K562 (cell line): ENCODE data around the gene GPR32. TPM values are rescaled to one million over a fixed set of nuclear protein-coding genes. Genes with fewer than 3 reads are reported as not detected.
A peak's percentile ranks its signal among the peaks of the same experiment; 100 is the strongest.

Source experiments
- ZNF766 ChIP-seq: fragments of 200-800 bp; sonication (Bioruptor generic); conservative IDR thresholded peaks from 2 replicates; pipeline ENCODE4 v1.6.1; 2016; ENCODE audit warnings: missing genetic modification characterization, missing compliant biosample characterization
- polyA plus RNA-seq, 8 experiments: library from polyadenylated mRNA; depleted of rRNA in 4 of 8; stranded (reverse) in 5 of 8; unstranded in 3 of 8; fragments of >200 nt; fragmentation: Nextera tagmentation in 2 of 8; fragmentation: Illumina TruSeq in 1 of 8; extraction: Ambion mirVana in 2 of 8; extraction: Trizol in 1 of 8; gene quantifications; 2 replicates each; pipeline versions ENCODE4 v1.2.1 to v1.2.3, GENCODE V29; 2011 to 2014; ENCODE audit warnings: inconsistent platforms in 1 of 8, missing spikeins in 1 of 8
- small RNA-seq: library from RNA; depleted of rRNA; stranded (forward); fragments of <200 nt; gene quantifications from one replicate; pipeline ENCODE3, GENCODE V24; 2014
- total RNA-seq, 7 experiments: library from RNA; depleted of rRNA in 6 of 7; stranded (reverse); fragments of >200 nt in 6 of 7; fragmentation: Illumina TruSeq in 2 of 7; extraction: Trizol in 2 of 7; gene quantifications; 2 replicates each; pipeline versions ENCODE4 v1.2.1 to v1.2.3, GENCODE V29; 2011 to 2021; ENCODE audit warnings: low replicate concordance in 1 of 7

Gene GPR32
- total and polyA plus RNA-seq, 9 of the 15 experiments (the other 6 are each of a cell fraction or from before 2014, with no cell fraction given) = not detected

GRCh38 chr19:50821248-50821612, 51.0 kb downstream of the GPR32 start (continued):
- 0 out of 2 replicates have a peak, but pooled peaks have one; percentile 11 for TF ChIP-seq ZNF766 (CRISPR knock-in tag)
- TF ChIP-seq, all 486 proteins: peak for 7

Small RNA genes within 50 kb of the gene (small RNA-seq; reads per million reads assigned to genes)
- gene SNORD88A = 849 reads per million, percentile 99 among the genes with 10 or more reads in this experiment
- not detected for gene SNORD88B
- gene SNORD88C = not detected

Other genes starting within 250 kb of the GPR32 start
Only the 7 nearest of the 16 such genes appear.
- gene SHANK1, start 50.7 kb upstream of the GPR32 start, total RNA-seq (2014; rRNA removed) = 0.65 and 0.73 TPM in 2 replicates
- gene SHANK1, start 50.7 kb upstream of the GPR32 start, total RNA-seq (2014; rRNA removed; fragmentation: Illumina TruSeq; extraction: Trizol) = 0.29 and 0.55 TPM in 2 replicates
- 0.33 and 0.57 TPM in 2 replicates for gene SHANK1, start 50.7 kb upstream of the GPR32 start, total RNA-seq (2015; rRNA removed; fragmentation: Illumina TruSeq; extraction: Trizol)
- 1.3 and 1.8 TPM in 2 replicates for gene SHANK1, start 50.7 kb upstream of the GPR32 start, total RNA-seq (2021)
- gene SHANK1, start 50.7 kb upstream of the GPR32 start, polyA plus RNA-seq (2011; rRNA removed) = 0.33 and 0.61 TPM in 2 replicates
- 0.64 and 1.8 TPM in 2 replicates for gene SHANK1, start 50.7 kb upstream of the GPR32 start, polyA plus RNA-seq (2014; fragmentation: Illumina TruSeq; extraction: Trizol)
- gene SHANK1, start 50.7 kb upstream of the GPR32 start, polyA plus RNA-seq (2014; fragmentation: Nextera tagmentation; extraction: Ambion mirVana) = not detected
- gene SHANK1, start 50.7 kb upstream of the GPR32 start, polyA plus RNA-seq (2014; rRNA removed) = 0.52 and 1.6 TPM in 2 replicates
- gene CLEC11A, start 47.1 kb upstream of the GPR32 start, total RNA-seq (2014; rRNA removed) = 32.7 and 34.8 TPM in 2 replicates
- gene CLEC11A, start 47.1 kb upstream of the GPR32 start, total RNA-seq (2014; rRNA removed; fragmentation: Illumina TruSeq; extraction: Trizol) = 2.5 and 2.7 TPM in 2 replicates
- gene CLEC11A, start 47.1 kb upstream of the GPR32 start, total RNA-seq (2015; rRNA removed; fragmentation: Illumina TruSeq; extraction: Trizol) = 16.1 and 16.7 TPM in 2 replicates
- gene CLEC11A, start 47.1 kb upstream of the GPR32 start, total RNA-seq (2021) = 31.3 and 31.4 TPM in 2 replicates
- gene CLEC11A, start 47.1 kb upstream of the GPR32 start, polyA plus RNA-seq (2011; rRNA removed) = 3.0 and 17.4 TPM in 2 replicates
- 3.4 and 8.3 TPM in 2 replicates for gene CLEC11A, start 47.1 kb upstream of the GPR32 start, polyA plus RNA-seq (2014; fragmentation: Illumina TruSeq; extraction: Trizol)
- gene CLEC11A, start 47.1 kb upstream of the GPR32 start, polyA plus RNA-seq (2014; fragmentation: Nextera tagmentation; extraction: Ambion mirVana) = under 1 TPM; 0.39 to 0.46 TPM
- 31.8 and 43.9 TPM in 2 replicates for gene CLEC11A, start 47.1 kb upstream of the GPR32 start, polyA plus RNA-seq (2014; rRNA removed)
- gene ACP4, start 20.0 kb downstream of the GPR32 start, total RNA-seq (2014; rRNA removed) = not detected in 2 replicates
- gene ACP4, start 20.0 kb downstream of the GPR32 start, total RNA-seq (2014; rRNA removed; fragmentation: Illumina TruSeq; extraction: Trizol) = not detected in 2 replicates
- not detected in 2 replicates for gene ACP4, start 20.0 kb downstream of the GPR32 start, total RNA-seq (2015; rRNA removed; fragmentation: Illumina TruSeq; extraction: Trizol)
- gene ACP4, start 20.0 kb downstream of the GPR32 start, total RNA-seq (2021) = not detected in 2 replicates
- not detected in 2 replicates for gene ACP4, start 20.0 kb downstream of the GPR32 start, polyA plus RNA-seq (2011; rRNA removed)
- not detected in 2 replicates for gene ACP4, start 20.0 kb downstream of the GPR32 start, polyA plus RNA-seq (2014; fragmentation: Illumina TruSeq; extraction: Trizol)
- not detected for gene ACP4, start 20.0 kb downstream of the GPR32 start, polyA plus RNA-seq (2014; fragmentation: Nextera tagmentation; extraction: Ambion mirVana)
- gene ACP4, start 20.0 kb downstream of the GPR32 start, polyA plus RNA-seq (2014; rRNA removed) = not detected in 2 replicates
- 1.2 and 3.1 TPM in 2 replicates for gene KLK1, start 53.3 kb downstream of the GPR32 start, total RNA-seq (2014; rRNA removed)
- gene KLK1, start 53.3 kb downstream of the GPR32 start, total RNA-seq (2014; rRNA removed; fragmentation: Illumina TruSeq; extraction: Trizol) = 1.5 TPM in 2 replicates
- 0.87 and 1.3 TPM in 2 replicates for gene KLK1, start 53.3 kb downstream of the GPR32 start, total RNA-seq (2015; rRNA removed; fragmentation: Illumina TruSeq; extraction: Trizol)
- 9.3 and 11.7 TPM in 2 replicates for gene KLK1, start 53.3 kb downstream of the GPR32 start, total RNA-seq (2021)
- 9.6 and 13.5 TPM in 2 replicates for gene KLK1, start 53.3 kb downstream of the GPR32 start, polyA plus RNA-seq (2011; rRNA removed)
- gene KLK1, start 53.3 kb downstream of the GPR32 start, polyA plus RNA-seq (2014; fragmentation: Illumina TruSeq; extraction: Trizol) = 14.3 and 15.4 TPM in 2 replicates
- 10 to 100 TPM in 1 of 2 experiments, 1 to 10 TPM in 1; 9.1 to 10.3 TPM for gene KLK1, start 53.3 kb downstream of the GPR32 start, polyA plus RNA-seq (2014; fragmentation: Nextera tagmentation; extraction: Ambion mirVana)
- 5.3 and 9.8 TPM in 2 replicates for gene KLK1, start 53.3 kb downstream of the GPR32 start, polyA plus RNA-seq (2014; rRNA removed)
- not detected in 2 replicates for gene KLK15, start 63.1 kb downstream of the GPR32 start, total RNA-seq (2014; rRNA removed)
- not detected in 2 replicates for gene KLK15, start 63.1 kb downstream of the GPR32 start, total RNA-seq (2014; rRNA removed; fragmentation: Illumina TruSeq; extraction: Trizol)
- not detected in 2 replicates for gene KLK15, start 63.1 kb downstream of the GPR32 start, total RNA-seq (2015; rRNA removed; fragmentation: Illumina TruSeq; extraction: Trizol)
- gene KLK15, start 63.1 kb downstream of the GPR32 start, total RNA-seq (2021) = not detected in 2 replicates
- not detected in 2 replicates for gene KLK15, start 63.1 kb downstream of the GPR32 start, polyA plus RNA-seq (2011; rRNA removed)
- gene KLK15, start 63.1 kb downstream of the GPR32 start, polyA plus RNA-seq (2014; fragmentation: Illumina TruSeq; extraction: Trizol) = not detected in 2 replicates
- gene KLK15, start 63.1 kb downstream of the GPR32 start, polyA plus RNA-seq (2014; fragmentation: Nextera tagmentation; extraction: Ambion mirVana) = not detected
- gene KLK15, start 63.1 kb downstream of the GPR32 start, polyA plus RNA-seq (2014; rRNA removed) = not detected in 2 replicates
- not detected in 2 replicates for gene KLK3, start 84.5 kb downstream of the GPR32 start, total RNA-seq (2014; rRNA removed)
- not detected in 2 replicates for gene KLK3, start 84.5 kb downstream of the GPR32 start, total RNA-seq (2014; rRNA removed; fragmentation: Illumina TruSeq; extraction: Trizol)
- gene KLK3, start 84.5 kb downstream of the GPR32 start, total RNA-seq (2015; rRNA removed; fragmentation: Illumina TruSeq; extraction: Trizol) = not detected in 2 replicates
- not detected in 2 replicates for gene KLK3, start 84.5 kb downstream of the GPR32 start, total RNA-seq (2021)
- not detected in 2 replicates for gene KLK3, start 84.5 kb downstream of the GPR32 start, polyA plus RNA-seq (2011; rRNA removed)
- gene KLK3, start 84.5 kb downstream of the GPR32 start, polyA plus RNA-seq (2014; fragmentation: Illumina TruSeq; extraction: Trizol) = not detected in 2 replicates
- gene KLK3, start 84.5 kb downstream of the GPR32 start, polyA plus RNA-seq (2014; fragmentation: Nextera tagmentation; extraction: Ambion mirVana) = not detected
- gene KLK3, start 84.5 kb downstream of the GPR32 start, polyA plus RNA-seq (2014; rRNA removed) = not detected in 2 replicates
- gene KLK2, start 103.0 kb downstream of the GPR32 start, total RNA-seq (2014; rRNA removed) = not detected in 2 replicates
- 0.47 TPM in 1 of 2 replicates, not detected in the other for gene KLK2, start 103.0 kb downstream of the GPR32 start, total RNA-seq (2014; rRNA removed; fragmentation: Illumina TruSeq; extraction: Trizol)
- gene KLK2, start 103.0 kb downstream of the GPR32 start, total RNA-seq (2015; rRNA removed; fragmentation: Illumina TruSeq; extraction: Trizol) = 0.18 and 0.38 TPM in 2 replicates
- 0.24 and 0.74 TPM in 2 replicates for gene KLK2, start 103.0 kb downstream of the GPR32 start, total RNA-seq (2021)
- 0.31 and 0.39 TPM in 2 replicates for gene KLK2, start 103.0 kb downstream of the GPR32 start, polyA plus RNA-seq (2011; rRNA removed)
- 0.25 and 0.69 TPM in 2 replicates for gene KLK2, start 103.0 kb downstream of the GPR32 start, polyA plus RNA-seq (2014; fragmentation: Illumina TruSeq; extraction: Trizol)
- gene KLK2, start 103.0 kb downstream of the GPR32 start, polyA plus RNA-seq (2014; fragmentation: Nextera tagmentation; extraction: Ambion mirVana) = under 1 TPM; 0.11 to 0.22 TPM
- gene KLK2, start 103.0 kb downstream of the GPR32 start, polyA plus RNA-seq (2014; rRNA removed) = 0.11 and 0.46 TPM in 2 replicates